NCI-H1417 (cell line): ENCODE data around the gene RARB.

Experiments used
- DNase-seq, 3 experiments: peaks; one replicate each; lab custom pipeline; 2025; lab: John Stamatoyannopoulos, UW

The RARB gene

GRCh38 chr3:25472731-25473130 lies 44.7 kb downstream of the RARB start:
- DNase-seq: no peak

- DNase-seq: no peak
These were observed 45.2 kb downstream of the RARB start for GRCh38 chr3:25473246-25473645.

- DNase-seq: no peak
These were observed 46.0 kb downstream of the RARB start for GRCh38 chr3:25474052-25474451.

DNA sequence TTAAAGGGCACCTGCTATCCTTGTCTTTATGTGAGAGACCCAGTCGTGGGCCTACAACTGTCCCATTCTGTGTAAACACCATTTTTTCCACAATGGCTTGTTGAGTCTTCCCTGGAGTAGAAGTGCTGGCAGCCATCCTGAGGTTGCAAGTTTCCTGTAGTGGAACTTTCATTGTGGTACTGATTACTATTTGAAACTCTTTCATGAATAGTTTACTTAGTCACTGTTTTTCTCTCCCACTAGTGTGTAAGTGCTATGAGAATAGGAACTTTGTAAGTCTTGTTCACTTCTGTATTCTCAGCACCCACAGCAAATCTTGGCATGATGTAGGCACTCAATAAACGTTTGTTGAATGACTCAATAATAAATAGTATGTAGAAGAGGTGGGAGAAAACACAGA lies 48.6 kb downstream of the RARB start:
- DNase-seq: no peak

- DNase-seq: no peak
These were observed 50.2 kb downstream of the RARB start for GRCh38 chr3:25478211-25478757.

DNA sequence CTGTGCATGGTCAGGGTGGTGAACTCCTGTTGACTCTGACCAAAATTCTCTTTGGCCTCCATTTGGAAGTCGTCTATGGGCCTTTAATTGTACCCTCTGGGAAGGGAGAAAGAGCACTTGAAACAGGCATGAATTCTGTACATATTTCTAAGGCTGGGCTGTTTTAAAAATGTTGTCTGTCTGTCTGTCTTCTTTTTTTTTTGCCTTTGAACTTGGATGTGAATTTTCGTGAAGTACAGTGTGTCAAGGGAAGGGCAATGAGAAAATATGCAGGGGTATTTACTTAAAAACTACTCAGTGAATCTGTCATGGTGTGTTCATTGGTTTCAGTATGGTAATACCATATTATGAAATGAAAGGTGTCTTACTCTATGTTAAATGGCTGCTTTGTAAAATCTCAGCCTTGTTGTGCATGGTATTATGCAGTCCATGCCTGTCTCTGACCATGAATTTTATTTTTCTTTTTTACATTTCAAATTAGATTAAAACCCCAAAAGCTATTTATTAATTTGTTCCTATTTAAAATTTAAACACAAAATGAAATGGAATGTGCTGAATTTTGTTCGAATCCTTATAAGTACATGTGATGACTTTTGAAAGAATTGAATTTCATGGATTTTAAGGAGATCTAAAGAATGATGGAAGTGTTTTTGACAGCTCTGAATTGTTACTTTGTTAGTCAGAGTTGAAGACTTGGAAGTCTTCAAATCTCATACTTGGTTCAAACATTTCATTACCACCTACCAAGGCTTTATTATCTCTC lies 51.1 kb downstream of the RARB start:
- DNase-seq: no peak

DNA sequence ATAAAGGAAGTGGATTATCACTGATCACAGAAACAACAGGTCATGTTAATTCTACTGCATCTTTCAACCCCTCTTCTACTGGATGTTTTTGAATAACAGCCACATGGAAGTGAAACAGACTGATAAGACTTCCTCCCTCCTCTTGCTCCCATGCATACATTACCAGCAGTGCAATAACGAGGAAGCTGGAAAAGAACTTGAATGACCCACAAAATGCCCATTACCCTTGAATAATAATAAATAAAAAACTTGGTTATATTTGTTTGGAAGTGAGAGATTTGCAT lies 51.6 kb downstream of the RARB start:
- DNase-seq: no peak

- no peak for DNase-seq
These were observed 52.7 kb downstream of the RARB start for GRCh38 chr3:25480811-25481210.

GRCh38 chr3:25481386-25481785 lies 53.3 kb downstream of the RARB start:
- DNase-seq: no peak

- DNase-seq: no peak
These were observed 55.4 kb downstream of the RARB start for GRCh38 chr3:25483456-25483855.

GRCh38 chr3:25485673-25486072 lies 57.6 kb downstream of the RARB start:
- no peak for DNase-seq

GRCh38 chr3:25486932-25487331 lies 58.9 kb downstream of the RARB start:
- DNase-seq: no peak

DNA sequence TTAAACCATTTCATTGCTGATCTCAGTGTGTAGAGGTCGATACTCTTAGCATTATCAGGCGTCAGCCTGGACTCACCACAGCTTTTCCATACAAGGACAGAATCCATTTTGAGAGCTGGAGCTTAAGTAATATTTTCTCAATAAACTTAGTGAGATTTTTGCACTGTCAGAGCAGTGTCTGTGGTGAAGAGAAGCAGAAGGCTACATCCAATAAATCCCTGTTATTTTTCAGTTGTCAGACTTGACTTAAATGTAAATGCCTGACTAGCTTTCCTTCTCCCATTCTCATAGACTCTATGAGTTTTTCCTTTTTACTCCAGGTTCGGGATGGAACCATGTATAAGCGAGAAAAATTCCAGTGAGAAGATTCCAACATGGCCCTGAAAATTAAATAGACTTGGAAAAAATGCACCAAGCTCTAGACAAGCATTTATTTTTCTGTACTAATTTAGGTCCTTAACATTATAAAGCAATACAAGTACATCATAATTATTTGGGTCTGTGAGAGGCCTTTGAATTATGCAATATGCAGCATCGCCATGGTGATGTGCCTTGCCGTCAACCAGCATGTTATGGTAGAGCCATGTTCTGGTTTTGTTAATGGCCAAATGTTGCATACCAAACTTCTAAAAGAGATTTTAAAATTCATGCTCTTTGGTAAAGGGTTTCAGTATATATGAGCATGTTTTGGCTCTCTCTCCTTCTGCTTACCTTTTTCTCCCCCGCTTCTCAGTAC lies 62.0 kb downstream of the RARB start:
- no peak for DNase-seq

GRCh38 chr3:25493246-25493645 lies 65.2 kb downstream of the RARB start:
- DNase-seq: no peak

DNA sequence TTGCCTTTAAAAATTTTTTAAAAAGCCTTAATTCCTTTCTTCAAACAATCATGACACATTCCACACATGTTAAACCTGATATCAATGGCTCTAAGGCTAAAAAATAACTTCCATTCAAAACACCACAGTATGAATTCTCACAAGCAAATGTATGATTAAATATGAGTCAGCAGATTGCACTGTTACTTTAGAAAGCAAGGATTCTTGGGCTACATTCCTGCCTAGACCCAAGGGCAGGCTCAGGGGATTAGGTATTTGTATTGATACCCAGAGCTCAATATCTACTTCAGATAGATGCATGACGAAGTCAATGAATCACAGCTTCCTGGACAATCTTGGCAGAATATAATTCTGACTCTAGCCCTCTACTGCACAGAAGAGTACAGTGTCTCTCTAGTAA lies 65.7 kb downstream of the RARB start:
- DNase-seq: no peak

GRCh38 chr3:25495304-25495703 lies 67.2 kb downstream of the RARB start:
- no peak for DNase-seq

- no peak for DNase-seq
These were observed 67.7 kb downstream of the RARB start for GRCh38 chr3:25495726-25496253.

DNA sequence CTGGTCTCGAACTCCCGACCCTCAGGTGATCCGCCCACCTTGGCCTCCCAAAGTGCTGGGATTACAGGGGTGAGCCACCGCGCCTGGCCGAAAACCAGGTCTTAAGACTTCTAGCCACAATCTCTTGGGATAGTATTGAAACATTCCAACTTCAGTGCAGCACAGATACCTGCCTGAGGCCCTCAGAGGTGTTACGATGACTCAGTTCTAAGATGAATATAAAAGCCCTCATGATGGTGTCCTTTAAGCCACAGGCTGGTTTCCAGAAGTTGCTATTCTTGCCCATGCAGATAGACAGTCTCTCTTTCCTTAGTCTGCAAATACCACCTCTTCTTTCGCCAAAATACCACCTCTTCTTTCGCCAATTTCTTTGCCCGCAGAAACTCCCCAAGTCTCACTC lies 69.0 kb downstream of the RARB start:
- DNase-seq: no peak

GRCh38 chr3:25500706-25501210 lies 72.7 kb downstream of the RARB start:
- DNase-seq: no peak

DNA sequence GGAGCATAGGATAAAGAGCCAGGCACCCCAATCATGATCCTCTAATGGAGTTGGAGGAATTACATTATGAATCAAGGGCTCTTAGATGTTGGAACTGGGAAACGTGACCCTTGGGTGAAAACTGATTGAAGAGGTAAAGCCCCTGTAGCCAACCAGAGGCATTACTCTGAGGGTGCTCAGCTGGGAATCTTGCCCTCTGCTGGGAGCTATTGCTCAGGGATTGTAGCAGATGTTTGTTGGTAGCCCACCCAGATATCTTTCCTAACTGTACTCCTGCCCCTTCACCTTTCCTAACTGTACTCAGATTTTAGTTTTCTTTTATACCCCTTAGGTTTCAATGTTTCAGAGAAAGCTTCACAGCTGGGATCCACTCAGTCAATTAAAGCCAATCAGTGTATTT lies 74.2 kb downstream of the RARB start:
- DNase-seq: no peak

GRCh38 chr3:25503898-25504301 lies 75.8 kb downstream of the RARB start:
- no peak for DNase-seq

- no peak for DNase-seq
These were observed 77.5 kb downstream of the RARB start for GRCh38 chr3:25505581-25505980.

DNA sequence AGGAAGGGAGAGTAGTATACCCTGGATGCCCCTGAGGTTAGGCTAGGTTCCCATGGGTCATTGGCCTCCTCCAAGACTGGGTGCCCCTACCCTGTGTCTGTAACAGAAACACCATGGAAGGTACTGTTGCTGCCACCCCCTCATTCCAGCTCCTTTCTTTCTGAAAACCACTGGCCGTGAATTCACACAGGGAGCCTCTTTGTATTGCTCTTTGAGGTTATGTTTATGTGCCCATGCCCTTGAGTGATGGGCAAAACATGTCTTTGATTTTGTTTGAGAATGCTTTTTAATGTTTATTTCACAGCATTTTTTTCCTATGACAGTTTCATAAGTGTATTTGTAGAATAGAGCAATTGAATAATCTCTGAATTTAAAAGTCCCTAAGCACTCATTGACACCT lies 79.7 kb downstream of the RARB start:
- no peak for DNase-seq
